HG03159 (cell line): ENCODE measurements around the gene KIF3A.
A peak's percentile ranks its signal among the peaks of the same experiment; 100 is the strongest.

Source experiments
- ATAC-seq: cut with Tn5 transposase; IDR thresholded peaks from one replicate; pipeline ENCODE4 v1.9.1; 2021; ENCODE audit warnings: mild to moderate bottlenecking, moderate library complexity; ENCODE audit not compliant: unreplicated experiment

KIF3A gene

GRCh38 chr5:132679717-132680380 is 57.5 kb downstream of the KIF3A start:
- ATAC-seq, result no peak

GRCh38 chr5:132679166-132679565 is 58.2 kb downstream of the KIF3A start:
- ATAC-seq, result no peak

GRCh38 chr5:132678735-132679134 is 58.6 kb downstream of the KIF3A start:
- no peak for ATAC-seq

DNA sequence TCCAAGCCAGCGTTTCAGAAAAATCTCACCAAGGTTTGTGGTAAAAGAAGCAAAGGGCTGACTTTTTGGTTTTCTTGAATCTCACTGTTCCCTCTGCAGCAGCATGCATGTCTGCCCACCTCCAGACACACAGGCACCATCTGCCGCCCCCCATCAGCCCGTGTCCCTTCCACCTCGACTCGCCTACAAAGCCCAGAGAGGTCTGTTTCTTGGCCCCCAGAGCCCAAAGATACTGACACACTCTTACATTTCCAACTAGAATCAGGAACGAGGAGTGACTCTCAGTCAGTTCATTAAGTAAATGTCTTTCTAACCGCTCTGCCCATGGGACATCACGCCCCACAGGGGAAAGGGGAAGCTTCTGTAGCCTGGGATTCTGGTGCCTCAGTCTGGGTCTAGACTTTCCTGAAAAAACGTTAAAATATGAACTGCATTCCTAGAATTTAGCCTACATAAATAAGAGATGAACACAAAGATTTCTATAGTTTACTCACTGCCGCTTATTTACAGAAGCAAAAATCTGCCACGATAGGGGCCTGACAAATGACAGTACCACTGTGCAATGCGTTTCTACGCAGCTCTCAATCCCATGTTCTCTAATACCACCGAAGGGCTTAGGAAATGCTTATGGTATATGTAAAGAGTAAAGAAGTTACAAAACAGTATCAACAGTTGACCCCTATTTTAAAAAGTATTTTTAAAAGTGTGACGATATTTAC is 59.5 kb downstream of the KIF3A start:
- no peak for ATAC-seq

DNA sequence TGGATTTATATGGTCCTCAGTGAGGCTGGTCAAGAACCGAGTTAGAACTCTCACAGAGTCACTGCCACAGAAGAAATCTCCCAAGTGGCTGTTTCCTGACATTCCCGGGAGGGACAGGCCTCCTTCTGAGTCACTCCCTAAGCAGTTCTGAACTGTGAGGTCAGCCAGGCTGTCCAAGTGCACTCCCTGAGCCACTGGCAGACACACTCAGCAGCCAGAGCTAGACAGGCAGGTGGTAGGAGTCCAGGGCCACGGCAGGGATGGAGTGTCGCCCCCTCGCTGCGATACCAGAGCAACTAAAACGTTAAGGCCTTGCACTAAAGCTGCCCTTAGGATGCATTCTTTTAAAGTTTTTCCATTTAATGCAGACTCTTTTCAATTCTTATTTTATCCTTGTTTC is 60.2 kb downstream of the KIF3A start:
- no peak for ATAC-seq

- no peak for ATAC-seq
Measured at GRCh38 chr5:132675936-132676689, 61.2 kb downstream of the KIF3A start.

GRCh38 chr5:132674671-132675506 is 62.5 kb downstream of the KIF3A start:
- ATAC-seq, result peak; percentile 78

DNA sequence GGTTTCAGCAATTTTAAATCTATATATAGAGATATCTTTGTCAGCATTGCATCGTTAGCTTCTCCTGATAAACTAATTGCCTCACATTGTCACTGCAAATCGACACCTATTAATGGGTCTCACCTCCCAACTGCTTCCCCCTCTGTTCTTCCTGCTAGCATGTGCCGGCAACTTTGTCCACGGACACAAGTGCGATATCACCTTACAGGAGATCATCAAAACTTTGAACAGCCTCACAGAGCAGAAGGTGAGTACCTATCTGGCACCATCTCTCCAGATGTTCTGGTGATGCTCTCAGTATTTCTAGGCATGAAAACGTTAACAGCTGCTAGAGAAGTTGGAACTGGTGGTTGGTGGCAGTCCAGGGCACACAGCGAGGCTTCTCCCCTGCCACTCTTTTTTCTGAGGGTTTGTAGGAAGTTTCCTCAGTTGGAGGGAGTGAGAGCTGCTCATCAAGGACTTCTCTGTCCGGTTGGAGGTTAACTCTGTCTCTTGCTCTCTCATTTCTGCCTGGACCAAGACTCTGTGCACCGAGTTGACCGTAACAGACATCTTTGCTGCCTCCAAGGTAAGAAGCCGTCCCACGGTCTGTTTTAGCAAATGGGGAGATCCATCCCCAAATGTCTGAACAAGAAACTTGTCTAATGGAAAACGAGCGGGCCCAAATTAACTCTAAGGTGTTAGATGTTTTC is 63.3 kb downstream of the KIF3A start, which contains the start of gene IL4:
TSS of gene IL4 (plus strand) at position 51 of the 692 bp plus-strand sequence. CDS start at position 113, 62 bp downstream.
- ATAC-seq, result no peak

DNA sequence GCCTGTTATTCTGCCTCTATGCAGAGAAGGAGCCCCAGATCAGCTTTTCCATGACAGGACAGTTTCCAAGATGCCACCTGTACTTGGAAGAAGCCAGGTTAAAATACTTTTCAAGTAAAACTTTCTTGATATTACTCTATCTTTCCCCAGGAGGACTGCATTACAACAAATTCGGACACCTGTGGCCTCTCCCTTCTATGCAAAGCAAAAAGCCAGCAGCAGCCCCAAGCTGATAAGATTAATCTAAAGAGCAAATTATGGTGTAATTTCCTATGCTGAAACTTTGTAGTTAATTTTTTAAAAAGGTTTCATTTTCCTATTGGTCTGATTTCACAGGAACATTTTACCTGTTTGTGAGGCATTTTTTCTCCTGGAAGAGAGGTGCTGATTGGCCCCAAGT is 63.9 kb downstream of the KIF3A start:
- ATAC-seq, result no peak

GRCh38 chr5:132671000-132671399 is 66.3 kb downstream of the KIF3A start:
- no peak for ATAC-seq

- no peak for ATAC-seq
Measured at GRCh38 chr5:132669966-132670882, 67.1 kb downstream of the KIF3A start.

DNA sequence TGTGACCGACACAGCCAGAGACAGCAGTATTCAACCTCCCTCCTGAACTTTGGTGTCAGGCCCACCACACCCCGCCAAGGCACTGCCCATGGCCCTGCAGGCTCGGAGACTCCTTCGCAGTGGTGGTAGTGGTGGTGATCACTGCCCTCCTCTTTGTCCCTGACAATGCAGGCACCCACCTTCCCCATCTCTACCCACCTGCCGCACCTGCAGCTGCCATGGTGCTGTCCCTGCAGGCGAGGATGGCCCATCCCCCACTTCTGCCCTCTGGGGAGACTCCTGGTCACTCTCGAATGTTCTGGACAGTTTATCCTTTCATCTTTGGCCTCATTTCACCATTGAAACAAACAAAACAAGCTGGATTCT is 67.9 kb downstream of the KIF3A start:
- ATAC-seq, result no peak

DNA sequence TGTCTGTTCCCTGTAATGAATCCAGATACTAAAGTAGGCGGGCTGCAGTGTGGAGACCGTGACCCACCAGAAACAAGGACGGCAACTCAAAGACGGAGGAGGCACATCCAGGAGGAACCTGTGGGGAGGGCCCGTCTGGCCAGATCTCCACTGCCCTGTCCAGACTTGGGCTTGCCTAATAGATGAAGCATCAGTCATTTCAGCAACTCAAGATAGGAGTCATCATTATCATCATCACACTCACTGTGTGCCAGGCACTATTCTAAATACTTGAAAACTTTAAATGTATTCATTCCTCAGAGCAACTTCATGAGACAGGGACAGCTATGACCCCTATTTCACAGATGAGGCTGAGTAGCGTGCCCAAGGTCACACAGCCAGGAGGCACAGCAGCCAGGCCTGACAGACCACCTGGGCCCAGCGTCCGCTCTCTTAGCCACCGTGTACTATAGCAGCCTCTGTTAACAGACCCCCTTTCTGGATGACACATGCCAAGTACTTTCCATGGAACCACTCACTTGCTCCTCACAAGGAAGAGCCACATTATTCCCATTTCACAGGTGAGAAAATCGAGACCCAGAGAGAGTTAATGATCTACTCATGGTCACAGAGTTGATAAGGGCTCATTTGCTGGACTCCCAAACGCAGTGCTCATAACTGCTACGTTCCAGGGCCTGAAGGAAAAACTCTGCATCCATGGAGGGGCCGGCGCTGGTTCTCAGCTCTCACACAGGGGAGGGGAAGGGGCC is 68.5 kb downstream of the KIF3A start:
- no peak for ATAC-seq

DNA sequence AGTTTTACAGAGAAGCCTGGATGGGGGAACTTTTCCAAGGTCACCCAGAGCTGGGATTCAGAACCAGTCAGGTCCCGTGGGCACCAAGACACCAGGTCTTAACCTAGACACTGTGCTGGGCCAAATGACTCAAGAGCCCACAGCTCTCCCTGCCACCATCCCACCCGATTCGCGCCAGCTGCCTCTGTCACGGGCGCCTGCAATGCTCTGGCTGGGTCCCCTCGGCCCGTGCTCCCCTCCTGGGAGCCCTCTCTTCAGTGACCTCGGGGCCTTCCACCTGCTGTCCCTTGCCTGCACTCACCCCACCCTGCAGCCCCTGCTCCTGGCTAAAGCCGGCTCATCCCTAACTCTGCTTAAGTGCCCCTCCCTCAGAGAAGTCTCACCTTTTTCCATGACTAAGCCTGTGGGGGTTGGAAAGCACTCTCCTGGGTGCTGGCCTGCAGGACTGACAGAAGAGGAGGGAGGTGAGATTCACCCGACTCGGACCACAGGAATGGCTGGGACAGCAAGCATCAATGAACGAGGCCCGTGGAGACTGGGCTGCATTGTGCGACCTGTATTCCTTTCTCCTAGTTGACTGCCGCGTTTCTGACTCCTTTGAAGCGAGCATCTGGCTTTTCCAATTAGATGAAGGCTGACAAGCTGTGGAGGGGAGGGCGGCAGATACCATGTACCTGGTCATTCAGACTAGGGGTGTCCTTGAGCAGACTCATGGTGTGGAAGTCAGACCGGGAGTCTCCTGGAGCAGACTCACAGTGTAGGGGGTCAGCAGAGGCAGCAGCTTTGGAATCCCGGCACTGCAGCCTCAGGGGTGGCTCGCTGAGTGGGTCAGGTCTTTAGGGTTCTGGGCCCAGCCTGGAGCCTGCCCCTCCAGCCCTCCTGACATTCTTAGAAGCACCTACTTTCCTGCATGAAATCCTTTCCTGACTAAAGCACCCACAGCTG is 69.3 kb downstream of the KIF3A start:
- no peak for ATAC-seq

DNA sequence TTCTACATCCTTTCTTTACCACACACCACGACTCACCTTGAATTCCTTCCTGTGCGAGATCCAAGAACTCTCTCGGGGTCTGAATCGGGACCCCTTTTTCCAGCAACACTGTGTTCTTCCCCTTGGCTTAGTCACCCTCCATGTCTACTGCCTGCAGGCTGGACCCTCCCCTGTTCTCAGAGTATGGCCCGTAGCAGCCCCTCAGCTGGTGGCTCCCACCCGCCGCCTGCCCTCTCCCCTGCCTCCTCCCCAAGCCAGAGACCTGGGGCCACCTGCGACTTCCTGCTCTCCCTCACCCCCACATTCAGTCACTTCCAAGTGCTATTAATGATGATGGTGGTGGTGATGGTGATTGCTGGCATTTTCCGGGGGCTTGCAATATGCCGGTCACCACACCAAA is 70.0 kb downstream of the KIF3A start:
- no peak for ATAC-seq

DNA sequence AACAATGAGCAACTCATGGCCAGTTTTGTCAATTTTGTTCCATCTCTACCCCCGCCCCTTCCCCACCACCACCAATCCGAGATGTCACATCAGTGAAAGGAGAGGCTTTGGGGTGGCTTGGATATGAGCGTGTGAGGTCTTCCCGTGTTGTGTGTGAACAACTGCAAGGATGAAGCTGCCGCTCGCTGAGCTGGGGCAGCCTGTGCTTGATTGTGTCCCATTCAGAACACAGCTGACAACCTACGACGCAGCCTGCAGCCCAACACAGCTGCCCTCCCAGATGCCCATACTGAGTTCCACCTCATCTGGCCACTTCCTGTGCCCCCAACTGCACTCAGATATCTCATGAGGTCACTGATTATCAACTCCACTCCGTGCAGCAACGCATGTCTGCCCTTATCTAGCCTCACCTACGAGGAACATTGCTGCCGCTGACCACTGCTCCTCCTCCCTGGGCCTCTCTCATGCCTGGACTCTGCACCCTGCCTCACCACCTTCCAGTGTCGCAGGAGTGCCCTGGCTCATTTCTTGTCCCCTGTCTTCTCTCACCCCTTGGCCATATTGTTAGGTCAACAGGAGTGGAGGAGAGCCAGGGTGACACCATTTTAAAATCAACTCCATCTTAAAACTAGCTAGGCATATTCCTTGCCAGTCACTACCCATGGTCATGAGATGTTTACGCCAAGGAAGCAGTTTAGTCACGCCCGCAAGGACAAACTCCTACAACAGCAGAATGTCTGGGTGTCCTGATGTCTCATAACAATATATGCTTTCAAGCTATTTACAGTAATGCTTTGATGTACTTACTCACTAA is 70.8 kb downstream of the KIF3A start:
- ATAC-seq, result no peak
